AG10803 (cell line): Measurements from ENCODE around the gene MARCHF5.

ENCODE experiments used
- DNase-seq: peaks from one replicate; pipeline ENCODE4 v3.0.0; 2010; ENCODE audit warnings: low read depth
- H3K4me3 ChIP-seq: 2 replicates; pipeline ENCODE4 v1.5.1; 2011; ENCODE audit warnings: mild to moderate bottlenecking, low read length, control low read depth
- CTCF ChIP-seq: conservative IDR thresholded peaks from 2 replicates; pipeline ENCODE4 v1.5.1; 2011; ENCODE audit warnings: mild to moderate bottlenecking, low read length, control low read depth, inconsistent platforms

Gene MARCHF5

GRCh38 chr10:92290837-92291615 is at the start of gene MARCHF5, which contains the start of gene CPEB3:
Gene MARCHF5, plus strand, starts transcription at chr10:92291167. Its CDS starts 328 bp downstream, at chr10:92291495.
Gene CPEB3, minus strand, starts transcription at chr10:92291078. Its CDS starts 50,728 bp downstream, at chr10:92240350.
- DNase-seq: peak; percentile 96
- peak within 1 kb of the TSS; percentile 92 for H3K4me3 ChIP-seq
- peak; percentile 63 for TF ChIP-seq CTCF

GRCh38 chr10:92241501-92241900 is 49.5 kb upstream of the MARCHF5 start:
- peak overlapping the region; percentile 67 for H3K4me3 ChIP-seq
- TF ChIP-seq CTCF: no peak

GRCh38 chr10:92242380-92242779 is 48.6 kb upstream of the MARCHF5 start:
- TF ChIP-seq CTCF: no peak
- H3K4me3 ChIP-seq: no peak overlapping the region
- no peak for DNase-seq

More at GRCh38 chr10:92241501-92241900, 49.5 kb upstream of the MARCHF5 start:
- DNase-seq: no peak

GRCh38 chr10:92242910-92243671 is 47.9 kb upstream of the MARCHF5 start:
- DNase-seq: peak; percentile 46
- no peak for TF ChIP-seq CTCF
- peak overlapping the region; percentile 33 for H3K4me3 ChIP-seq

- DNase-seq: no peak
- no peak for TF ChIP-seq CTCF
- H3K4me3 ChIP-seq: no peak overlapping the region
These were observed 46.2 kb upstream of the MARCHF5 start for GRCh38 chr10:92244796-92245195.

- H3K4me3 ChIP-seq: no peak overlapping the region
- DNase-seq: no peak
- TF ChIP-seq CTCF: no peak
These were observed 42.4 kb upstream of the MARCHF5 start for GRCh38 chr10:92248566-92248965.
